ENCODE results near the gene CDH11. TPM values are rescaled to one million over a fixed set of nuclear protein-coding genes. Genes with fewer than 3 reads are reported as not detected.

Gene CDH11
- total and polyA plus RNA-seq, 10 donors, result 4.3 to 721 (median 305) TPM

- DNase-seq, result no peak
- intact Hi-C loops (cut with DNase I; ENCODE audit: low total_unique reads), result no loop called here
- no peak for TF ChIP-seq POLR2A (IDR thresholded peaks at IDR 0.05)
- H3K4me1 ChIP-seq, result peaks cover 0 to 6% (median 0%) of the 10 kb centered on the region in 6 donors
- no peaks in the 10 kb centered on the region for H3K9me3 ChIP-seq
- H3K4me3 ChIP-seq, result no peak overlapping the region
- 73 to 80% (median 79%) methylated on average over 4 of the region's 4 CpGs for WGBS, 5 donors
- no peaks in the 10 kb centered on the region for H3K36me3 ChIP-seq
- H3K27me3 ChIP-seq (replicated peaks in 1 of 7), result no peaks in the 10 kb centered on the region
- H3K27ac ChIP-seq, result no peak overlapping the region
Measured at GRCh38 chr16:65097296-65097695, 24.6 kb downstream of the CDH11 start.

GRCh38 chr16:65095906-65096305 is 26.0 kb downstream of the CDH11 start:
- TF ChIP-seq CTCF (IDR thresholded peaks at IDR 0.05 in 8 of 11, conservative IDR thresholded peaks at IDR 0.05 in 3 of 11), result no peak
- no peak for TF ChIP-seq POLR2AphosphoS5 (IDR thresholded peaks at IDR 0.05)
- TF ChIP-seq POLR2A (IDR thresholded peaks at IDR 0.05), result no peak
- DNase-seq, result no peak
- H3K4me1 ChIP-seq, result peaks cover 0 to 6% (median 0%) of the 10 kb centered on the region in 6 donors
- intact Hi-C loops (cut with DNase I; ENCODE audit: low total_unique reads), result no loop called here
- H3K27me3 ChIP-seq (replicated peaks in 1 of 7), result no peaks in the 10 kb centered on the region
- H3K36me3 ChIP-seq, result no peaks in the 10 kb centered on the region
- no peak overlapping the region for H3K4me3 ChIP-seq
- WGBS, 5 donors, result 59 to 72% (median 70%) methylated on average over 4 of the region's 4 CpGs
- no peaks in the 10 kb centered on the region for H3K9me3 ChIP-seq
- H3K27ac ChIP-seq, result no peak overlapping the region

- 90 to 100% (median 94%) methylated on average over 2 of the region's 2 CpGs for WGBS, 5 donors
- Histone ChIP-seq H3K27ac (no peak overlapping the region), H3K27me3 (replicated peaks in 1 of 7) (no peaks in the 10 kb centered on the region), H3K9me3 (no peaks in the 10 kb centered on the region), H3K36me3 (no peaks in the 10 kb centered on the region), H3K4me3 (no peak overlapping the region), H3K4me1 (peaks cover 0 to 8% (median 0%) of the 10 kb centered on the region in 6 donors)
- intact Hi-C loops (cut with DNase I; ENCODE audit: low total_unique reads), result no loop called here
- TF ChIP-seq POLR2A (IDR thresholded peaks at IDR 0.05), result no peak
- TF ChIP-seq CTCF (IDR thresholded peaks at IDR 0.05 in 8 of 11, conservative IDR thresholded peaks at IDR 0.05 in 3 of 11), result no peak
- no peak for TF ChIP-seq POLR2AphosphoS5 (IDR thresholded peaks at IDR 0.05)
- no peak for DNase-seq
Measured at GRCh38 chr16:65095090-65095728, 26.7 kb downstream of the CDH11 start.

GRCh38 chr16:65094009-65094408 is 27.9 kb downstream of the CDH11 start:
- intact Hi-C loops (cut with DNase I; ENCODE audit: low total_unique reads), result no loop called here
- H3K4me3 ChIP-seq, result no peak overlapping the region
- H3K27me3 ChIP-seq (replicated peaks in 1 of 7), result no peaks in the 10 kb centered on the region
- 63 to 77% (median 72%) methylated on average over 1 of the region's 1 CpG for WGBS, 5 donors
- peaks cover 0 to 6% (median 0%) of the 10 kb centered on the region in 6 donors for H3K4me1 ChIP-seq
- no peak for DNase-seq
- no peaks in the 10 kb centered on the region for H3K9me3 ChIP-seq
- TF ChIP-seq POLR2AphosphoS5 (IDR thresholded peaks at IDR 0.05), result no peak
- no peak for TF ChIP-seq POLR2A (IDR thresholded peaks at IDR 0.05)
- TF ChIP-seq CTCF (IDR thresholded peaks at IDR 0.05 in 8 of 11, conservative IDR thresholded peaks at IDR 0.05 in 3 of 11), result no peak
- no peak overlapping the region for H3K27ac ChIP-seq
- no peaks in the 10 kb centered on the region for H3K36me3 ChIP-seq

All from spleen (tissue), 11 donors.